Fibroblast of skin of scalp (primary cell): Measurements from ENCODE around the gene SLC24A3. TPM values are rescaled to one million over a fixed set of nuclear protein-coding genes. Genes with fewer than 3 reads are reported as not detected.

ENCODE experiments used
- DNase-seq: peaks from one replicate; pipeline ENCODE4 v3.0.0-alpha.2; 2013
- polyA plus RNA-seq, 2 experiments: library from polyadenylated mRNA; unstranded; fragments of 120-200 nt; gene quantifications; one replicate each; pipeline ENCODE4 v1.2.1, GENCODE V29; 2013; ENCODE audit not compliant: insufficient read length in 2 of 2

SLC24A3 gene
- 2.5 TPM for polyA plus RNA-seq (2013, experiment 1 of 2; ENCODE audit: insufficient read length)
- polyA plus RNA-seq (2013, experiment 2 of 2; ENCODE audit: insufficient read length) = 2.8 TPM

DNA sequence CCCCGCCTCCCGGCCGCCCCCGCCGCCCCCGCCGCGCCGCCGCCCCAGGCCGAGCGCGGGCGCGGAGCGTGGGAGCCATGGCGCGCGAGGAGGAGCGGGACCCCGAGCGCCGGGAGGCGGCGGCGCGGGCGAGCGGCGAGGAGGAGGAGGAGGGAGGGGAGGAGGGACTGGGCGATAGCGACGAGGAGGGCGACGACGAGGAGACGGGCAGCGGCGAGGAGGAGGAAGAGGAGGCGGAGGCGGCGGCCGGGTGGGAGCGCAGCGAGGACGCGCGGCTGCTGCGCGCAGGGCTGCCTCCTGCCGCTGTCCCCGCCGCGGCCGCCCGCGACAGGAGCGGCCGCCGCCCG lies at the start of gene SLC24A3:
SLC24A3 (plus strand) TSS at position 174 of the 347 bp plus-strand sequence.
- no peak for DNase-seq

DNA sequence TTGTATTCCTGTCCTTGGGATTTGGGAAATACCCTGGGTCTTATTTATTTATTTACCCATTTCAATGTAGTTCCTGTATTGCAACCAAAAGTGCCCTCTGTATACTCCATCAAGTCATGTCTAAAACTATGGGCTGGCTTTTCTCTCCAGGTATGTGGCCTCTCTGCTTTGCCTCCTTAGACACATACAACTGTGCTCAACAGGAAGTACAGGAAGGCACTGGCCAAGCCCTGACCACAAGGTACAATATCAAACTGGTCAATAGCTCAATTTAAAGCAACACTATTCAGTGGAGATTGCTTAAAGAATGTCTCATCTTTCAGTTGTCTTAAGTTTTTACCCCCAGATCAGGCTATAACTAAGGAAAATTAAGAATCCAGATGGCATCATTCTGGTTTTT lies 42.3 kb upstream of the SLC24A3 start:
- no peak for DNase-seq

DNA sequence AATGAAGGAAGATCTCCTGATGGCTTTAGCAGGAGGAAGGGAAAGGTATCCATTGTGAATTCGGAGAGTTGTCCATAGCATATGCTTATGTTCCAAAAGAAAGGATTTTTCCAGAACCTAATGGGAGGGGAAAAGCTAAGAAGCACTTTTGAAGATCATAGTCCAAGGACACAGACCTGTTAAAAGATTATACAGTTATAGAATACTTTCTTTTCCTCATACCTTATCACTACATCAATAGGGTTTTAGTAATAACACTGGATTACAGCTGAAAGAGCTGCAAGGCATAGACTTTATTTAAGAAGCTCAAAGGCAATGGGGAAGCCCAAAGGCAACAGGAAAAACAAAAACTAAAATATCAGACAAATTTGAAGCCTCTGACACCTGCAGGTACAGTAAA lies 39.8 kb upstream of the SLC24A3 start:
- DNase-seq = no peak

DNA sequence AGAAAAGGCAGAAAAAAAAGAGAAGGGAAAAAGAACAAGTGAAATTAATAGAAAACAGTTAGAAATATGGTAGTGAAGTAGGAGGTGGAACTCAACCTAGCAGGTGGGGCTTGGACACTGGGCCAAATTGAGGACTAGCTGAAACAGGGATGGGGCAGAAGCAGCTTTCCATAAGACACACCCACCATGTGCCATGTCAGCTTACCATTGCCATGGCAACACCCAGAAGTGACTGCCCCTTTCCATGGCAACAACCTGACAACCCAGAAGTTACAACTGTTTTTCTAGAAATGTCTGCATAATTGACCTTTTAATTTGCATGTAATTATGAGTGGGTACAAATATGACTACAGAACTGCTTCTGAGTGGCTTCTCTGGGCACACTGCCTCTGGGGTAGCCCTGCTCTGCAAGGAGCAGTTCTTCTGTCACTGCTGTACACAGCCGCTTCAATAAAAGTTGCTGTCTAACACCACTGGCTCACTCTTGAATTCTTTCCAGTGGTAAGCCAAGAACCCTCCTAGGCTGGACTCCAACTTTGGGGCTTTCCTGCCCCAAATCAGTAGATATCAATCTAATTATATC lies 35.9 kb upstream of the SLC24A3 start:
- no peak for DNase-seq

DNA sequence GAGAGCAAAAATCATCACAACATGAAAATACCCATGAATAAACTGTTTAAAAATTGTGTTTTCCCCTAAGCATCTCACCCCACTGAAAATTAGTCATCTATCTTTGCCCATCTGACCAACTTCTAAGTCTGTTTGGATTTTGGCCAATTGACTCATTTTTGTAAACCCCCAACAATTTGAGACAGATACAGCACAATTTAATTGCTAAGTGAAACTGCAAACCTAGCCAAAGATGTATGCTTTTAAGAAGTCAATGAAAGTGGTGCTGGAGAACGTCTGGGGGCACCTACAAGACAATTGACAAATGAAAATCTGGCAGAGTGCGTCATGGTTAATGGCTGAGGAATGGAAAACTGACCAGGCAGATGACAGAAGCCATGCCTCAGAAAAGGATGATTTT lies 30.9 kb upstream of the SLC24A3 start:
- DNase-seq = no peak

DNA sequence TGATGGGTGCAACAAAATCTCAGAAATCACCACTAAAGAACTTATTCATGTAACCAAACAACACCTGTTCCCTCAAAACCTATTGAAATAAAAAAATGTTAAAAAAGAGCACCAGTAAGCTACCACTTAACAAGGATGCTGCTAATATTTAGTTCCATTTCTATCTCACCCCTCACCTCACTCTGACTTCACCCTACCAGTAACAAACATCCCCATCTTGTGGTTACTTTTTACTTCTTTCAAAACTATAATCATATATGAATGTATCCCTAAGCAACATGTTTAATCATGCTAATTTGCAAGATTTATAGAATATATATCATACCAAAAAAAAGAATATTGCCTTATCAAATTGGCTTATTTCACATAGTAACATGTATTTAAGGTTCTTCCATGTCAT lies 27.4 kb upstream of the SLC24A3 start:
- no peak for DNase-seq

DNA sequence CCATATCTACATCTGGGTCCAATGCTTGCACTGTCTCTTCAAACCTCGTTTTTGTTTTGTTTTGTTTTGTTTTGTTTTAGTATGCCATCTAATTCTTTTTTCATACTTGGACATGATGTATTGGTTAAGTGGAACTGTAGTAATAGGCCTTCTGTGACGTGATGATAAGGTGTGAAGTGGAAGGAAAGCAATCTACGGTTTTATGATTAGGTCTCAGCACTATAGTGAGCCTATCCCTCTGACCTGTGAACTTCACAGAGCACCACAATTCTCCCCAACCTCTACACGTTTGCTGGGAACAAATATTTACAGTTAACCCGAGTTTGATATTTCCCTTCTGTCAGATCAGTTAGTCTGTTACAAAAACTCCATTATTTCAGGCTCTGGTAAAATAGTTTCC lies 19.1 kb upstream of the SLC24A3 start:
- no peak for DNase-seq

DNA sequence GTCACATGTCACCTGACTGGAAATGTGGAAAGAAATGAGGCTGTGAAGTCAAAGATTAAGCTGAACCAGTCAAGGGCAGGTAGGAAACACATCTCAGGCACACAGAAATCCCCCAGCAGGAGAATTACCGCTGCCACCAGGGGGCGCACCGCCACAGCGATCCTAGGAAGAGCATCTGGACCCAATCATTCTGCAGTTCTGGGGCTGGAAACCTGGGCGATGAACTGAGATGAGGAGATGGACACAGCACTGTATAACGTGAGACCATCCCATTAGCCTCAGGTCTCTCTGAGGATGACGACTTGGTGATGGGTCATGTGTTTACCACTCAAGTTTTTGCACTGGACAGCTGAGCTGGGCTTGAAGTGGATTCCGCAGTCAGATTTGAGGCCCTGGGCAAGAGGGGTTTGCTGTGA lies 6.5 kb upstream of the SLC24A3 start:
- DNase-seq = peak; percentile 56

DNA sequence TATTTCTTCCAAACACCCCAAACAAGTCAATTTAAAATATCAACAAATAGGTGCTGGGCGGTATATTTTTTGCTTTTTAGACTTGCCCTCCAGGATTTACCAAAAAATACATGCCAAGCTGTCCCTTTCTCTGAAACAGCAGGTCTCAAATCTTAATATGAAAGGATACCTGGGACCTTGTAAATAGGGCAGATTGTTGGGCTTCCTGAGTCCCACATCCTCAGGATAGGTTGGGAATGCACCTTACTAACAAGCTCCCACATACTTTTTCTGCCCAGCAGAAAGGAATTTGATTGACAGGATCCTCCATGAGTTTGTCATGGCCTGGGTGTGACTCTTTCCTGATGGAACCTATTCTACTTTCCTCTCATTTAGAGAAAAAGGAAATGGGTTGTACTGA lies 4.9 kb upstream of the SLC24A3 start:
- DNase-seq = no peak

DNA sequence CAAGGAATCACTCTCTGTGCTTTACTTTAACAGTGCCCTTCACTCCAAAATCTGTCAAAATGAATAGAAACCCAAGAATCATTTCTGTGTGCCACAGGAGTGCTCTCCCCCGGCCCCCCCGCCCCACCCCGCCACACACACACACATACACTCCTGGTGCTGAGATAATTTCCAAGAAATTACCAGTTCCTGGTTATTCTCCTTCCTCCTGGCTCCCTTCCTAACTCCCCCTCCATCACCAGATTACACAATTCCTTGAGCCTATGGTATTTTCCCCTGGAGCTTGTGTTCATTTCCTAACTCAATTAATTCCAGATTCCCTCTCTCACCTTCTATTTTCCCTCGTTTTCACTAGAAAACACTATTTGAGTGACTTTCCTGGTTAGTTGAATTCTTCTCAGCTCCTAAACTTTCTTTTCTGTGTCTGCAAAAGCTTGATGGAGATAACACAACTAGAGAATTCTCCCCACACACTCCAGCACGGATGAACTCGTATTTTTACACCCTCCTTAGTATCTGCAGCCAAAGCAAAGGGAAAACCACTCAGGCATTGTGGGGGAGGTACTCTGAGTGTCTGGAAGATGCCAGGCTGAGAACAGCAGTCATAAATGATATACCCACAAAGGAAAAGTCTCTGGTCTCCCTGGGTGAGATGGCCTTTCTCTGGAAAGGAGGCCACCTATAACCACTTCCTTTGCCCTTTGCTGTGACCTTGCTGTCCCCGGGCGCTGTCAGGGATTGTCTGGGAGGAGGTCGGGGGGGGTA lies 1.9 kb upstream of the SLC24A3 start:
- DNase-seq = peak; percentile 39

DNA sequence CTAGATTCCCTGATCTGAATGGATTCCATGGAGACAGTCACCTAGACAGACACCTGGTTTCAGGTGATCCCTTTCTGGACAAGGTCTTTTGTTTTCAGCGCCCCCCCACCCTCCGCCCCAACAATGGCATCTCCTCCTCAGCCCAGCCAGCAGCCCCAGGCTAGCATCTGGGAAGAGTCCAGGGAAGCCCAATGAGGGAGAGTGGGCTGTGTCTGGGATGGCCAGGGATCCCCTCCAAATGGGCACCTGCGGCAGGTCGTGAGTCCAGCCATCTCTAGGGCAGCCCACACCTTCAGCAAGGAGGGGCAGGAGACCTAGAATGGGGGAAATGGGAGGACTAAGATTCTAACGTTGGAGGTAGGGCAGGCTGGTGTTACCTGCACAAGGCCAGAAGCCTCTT lies 1.2 kb upstream of the SLC24A3 start:
- DNase-seq = no peak

DNA sequence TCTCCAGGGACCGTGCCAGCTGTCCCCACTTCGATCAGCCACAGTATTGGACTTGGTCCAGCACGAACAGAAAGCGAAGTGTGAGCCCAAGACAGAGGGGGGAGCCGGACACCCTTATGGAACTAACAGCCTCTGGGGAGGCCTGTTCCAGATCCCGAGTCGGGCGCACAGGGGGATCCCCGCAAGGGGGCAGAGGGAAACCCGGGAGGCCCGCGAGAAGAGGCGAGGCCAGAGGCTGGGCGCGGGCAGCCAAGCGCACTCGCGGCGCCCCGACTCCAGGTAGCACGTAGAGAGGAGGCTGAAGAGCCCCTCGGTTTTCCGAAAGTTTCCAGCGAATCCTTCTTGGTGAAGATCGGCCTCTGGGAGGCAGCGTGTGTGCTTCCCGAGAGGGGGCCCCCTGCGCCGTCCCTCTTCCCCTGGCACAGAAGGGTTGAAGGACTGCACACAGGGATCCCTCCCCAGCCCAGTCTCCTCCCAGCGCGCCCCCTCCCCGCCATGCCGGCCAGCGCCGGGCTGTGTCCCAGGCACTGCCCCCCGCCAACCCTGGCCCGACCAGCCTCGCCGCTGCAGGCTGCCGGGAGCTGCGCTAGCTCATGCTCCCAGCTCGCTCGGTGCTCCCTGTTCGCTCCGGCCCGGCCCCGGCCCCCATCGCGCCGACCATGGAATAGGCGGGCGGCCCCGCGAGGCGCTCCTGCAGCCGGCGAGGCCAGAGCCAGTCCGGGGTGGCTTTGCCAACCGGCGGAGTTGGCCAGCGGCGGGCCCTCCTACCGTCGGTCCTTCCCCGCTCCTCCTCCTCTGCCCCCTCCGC lies 577 bp upstream of the SLC24A3 start:
- peak; percentile 33 for DNase-seq

DNA sequence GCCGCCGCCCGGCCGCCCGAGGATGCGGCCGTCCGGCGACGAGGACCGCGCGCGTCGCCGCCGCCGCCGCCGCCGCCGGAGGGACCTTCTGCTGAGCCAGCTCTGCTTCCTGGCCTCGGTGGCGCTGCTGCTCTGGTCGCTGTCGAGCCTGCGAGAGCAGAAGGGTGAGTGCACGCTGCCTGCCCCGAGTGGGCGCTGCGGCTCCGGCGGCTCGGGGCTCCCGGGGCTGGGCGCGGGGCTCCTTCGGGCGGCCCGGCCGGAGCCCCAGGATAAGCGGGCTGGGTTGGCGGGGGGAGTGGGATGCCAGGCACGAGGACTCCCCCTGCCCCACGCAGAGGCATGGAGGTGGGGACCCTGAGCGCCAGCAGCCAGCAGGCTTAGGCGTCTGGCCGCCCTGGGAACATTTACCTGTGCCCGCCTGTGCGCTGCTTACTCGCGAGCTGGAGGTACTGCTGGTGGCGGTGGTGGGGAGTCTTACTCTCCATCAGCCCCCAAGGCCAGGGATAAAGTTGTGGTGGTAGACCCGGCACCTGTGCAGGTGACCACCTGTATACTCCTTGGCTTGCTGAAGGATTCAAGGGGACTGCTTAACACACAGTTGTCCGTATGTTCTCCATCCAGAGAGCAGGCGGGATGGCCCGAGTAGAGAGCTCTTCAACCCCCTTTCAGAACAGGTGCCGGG lies 520 bp downstream of the SLC24A3 start:
- DNase-seq = peak; percentile 71

DNA sequence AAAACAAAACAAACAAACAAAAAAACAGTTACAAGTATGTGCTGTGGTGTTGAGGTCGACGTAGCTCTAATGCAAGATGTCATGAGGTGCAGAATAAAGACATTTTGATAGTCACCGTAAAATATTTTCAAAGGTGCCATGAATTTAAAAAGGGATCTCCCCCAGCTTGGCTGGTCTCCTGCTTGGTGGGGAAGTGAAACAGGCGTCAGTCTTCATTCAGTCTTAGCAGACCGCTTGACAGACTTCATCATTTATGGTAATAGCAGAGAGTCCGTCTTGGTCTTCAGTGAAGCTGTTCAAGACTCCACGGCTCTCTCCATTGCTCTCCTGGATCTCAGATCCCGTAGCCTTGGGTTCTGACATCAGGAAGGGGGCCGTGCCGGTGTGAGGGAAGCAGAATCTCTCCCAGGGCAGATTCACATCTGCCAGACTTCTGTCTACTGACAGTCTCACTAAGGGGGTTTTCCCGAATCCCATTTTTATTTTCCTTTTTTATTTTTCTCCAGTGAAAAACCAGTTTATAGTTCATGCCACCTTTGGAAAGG lies 1.6 kb downstream of the SLC24A3 start:
- DNase-seq = no peak

DNA sequence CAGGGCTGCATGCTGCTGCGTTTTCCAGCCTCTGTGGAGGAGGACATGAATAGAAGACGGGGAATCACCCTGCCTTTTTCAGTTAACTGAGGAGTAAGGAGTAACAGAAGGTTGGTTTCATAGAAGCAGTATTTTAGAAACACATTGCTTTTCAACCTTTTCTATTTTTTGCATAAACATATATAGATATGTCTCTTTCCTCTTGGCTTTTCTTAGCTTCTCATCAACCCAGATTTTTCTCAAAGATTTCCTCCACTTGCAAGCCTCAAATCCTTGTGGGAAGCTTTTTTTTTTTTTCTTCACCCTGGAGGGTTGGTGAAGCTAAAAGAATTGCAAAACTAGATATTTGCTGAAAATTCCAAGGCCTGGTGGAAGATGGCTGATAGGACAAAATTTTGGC lies 6.0 kb downstream of the SLC24A3 start:
- no peak for DNase-seq

DNA sequence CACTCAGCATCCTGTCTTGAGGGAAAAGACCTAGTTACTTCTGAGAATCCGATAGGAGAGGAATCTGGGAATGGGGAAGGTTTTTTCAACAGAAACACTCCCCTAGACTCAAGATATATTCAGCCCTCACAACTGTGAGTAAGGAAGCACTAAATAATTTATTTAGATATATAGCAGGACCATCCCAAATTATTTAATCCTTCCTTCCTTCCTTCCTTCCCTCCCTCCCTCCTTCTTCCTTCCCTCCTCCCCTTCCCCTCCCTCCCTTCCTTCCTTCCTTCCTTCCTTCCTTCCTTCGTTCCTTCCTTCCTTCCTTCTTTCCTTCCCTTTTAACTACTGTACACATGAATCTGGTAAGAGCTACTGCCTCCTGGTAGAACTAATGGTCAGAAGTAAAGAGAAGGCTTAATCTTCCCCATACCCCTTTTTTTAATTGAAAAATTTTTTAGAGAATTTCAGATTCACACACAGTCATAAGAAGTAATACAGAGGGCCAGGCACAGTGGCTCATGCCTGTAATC lies 10.1 kb downstream of the SLC24A3 start:
- DNase-seq = no peak

DNA sequence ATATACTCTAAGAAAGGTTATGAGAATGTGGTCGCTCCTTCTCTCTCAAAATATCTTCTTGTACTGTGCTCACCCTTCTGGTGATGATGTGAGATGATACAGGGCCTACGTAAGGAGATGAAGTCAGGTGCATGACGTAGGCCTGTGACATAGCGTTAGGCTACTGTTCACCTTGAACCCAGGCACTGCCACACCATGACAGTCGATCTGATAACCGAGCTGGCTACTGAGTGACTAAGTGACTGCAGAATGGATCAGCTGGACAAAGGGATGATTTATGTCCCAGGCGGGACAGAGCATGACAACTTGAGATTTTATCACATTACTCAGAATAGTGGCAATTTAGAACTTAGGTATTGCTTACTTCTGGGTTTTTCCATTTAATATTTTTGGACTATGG lies 11.2 kb downstream of the SLC24A3 start:
- DNase-seq = no peak

DNA sequence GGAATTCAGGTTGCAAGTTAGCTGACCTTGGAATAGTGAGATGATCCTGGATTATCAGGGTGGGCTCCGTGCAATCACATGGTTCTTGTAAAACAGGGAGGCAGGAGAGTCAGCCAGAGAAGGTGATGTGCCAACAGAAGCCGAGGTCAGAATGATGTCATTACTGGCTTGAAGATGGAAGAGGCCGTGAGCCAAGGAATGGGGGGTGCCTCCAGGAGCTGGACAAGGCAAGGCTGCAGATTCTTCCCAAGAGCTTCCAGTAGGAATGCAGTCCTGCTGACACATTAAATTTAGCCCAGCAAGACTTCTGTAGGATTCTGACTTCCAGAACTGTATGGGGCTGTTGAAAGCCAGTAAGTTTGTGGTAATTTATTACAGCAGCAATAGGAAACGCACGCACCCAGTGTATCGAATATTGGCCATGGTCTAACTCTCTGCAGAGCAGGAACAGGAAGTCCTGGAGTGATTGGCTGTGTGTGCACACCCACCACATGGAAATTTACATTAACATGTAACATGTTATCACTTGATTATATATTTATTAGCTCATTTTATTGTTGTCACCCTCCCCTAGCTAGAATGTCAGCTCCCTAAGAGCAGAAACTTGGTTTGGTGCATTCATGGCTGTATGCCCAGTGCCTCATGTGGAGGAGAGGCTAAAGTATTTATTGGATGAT lies 19.1 kb downstream of the SLC24A3 start:
- DNase-seq = no peak

DNA sequence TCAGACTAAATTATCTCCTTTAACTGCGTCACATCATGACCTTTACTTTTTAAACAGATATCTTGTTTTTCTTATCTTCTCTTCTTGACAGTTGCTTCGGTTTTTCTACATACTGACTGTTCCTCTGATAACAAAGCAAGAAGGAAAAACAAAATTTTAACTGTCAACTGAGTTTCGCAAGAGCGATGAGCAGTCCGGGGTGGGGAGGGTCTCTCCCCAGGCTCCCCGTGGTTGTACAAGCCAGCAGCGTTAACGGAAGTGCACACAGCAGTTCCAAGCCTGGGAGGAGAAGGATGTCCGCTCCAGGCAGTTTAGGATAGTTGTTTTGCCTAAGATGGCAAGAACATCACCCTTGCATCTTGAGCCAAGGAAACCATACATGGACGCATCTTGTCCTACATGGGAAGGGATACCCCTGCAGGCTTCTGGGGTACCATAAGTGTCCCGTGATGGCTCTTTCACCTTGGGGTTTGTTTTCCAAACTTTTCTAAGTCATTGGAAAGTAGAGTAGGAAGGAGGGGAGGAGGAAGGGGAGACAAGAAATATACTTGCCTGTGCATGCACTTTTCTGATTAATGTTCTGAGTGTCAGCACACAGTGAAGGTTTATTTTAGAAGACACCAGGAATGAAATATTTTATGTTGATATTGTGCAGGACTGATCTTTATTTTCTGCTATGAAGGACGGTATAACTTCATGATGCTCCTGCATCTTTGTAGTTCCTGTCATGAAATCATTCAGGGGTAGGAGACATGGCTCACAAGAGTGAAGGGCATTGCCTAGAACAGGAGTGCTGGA lies 20.8 kb downstream of the SLC24A3 start:
- DNase-seq = no peak

DNA sequence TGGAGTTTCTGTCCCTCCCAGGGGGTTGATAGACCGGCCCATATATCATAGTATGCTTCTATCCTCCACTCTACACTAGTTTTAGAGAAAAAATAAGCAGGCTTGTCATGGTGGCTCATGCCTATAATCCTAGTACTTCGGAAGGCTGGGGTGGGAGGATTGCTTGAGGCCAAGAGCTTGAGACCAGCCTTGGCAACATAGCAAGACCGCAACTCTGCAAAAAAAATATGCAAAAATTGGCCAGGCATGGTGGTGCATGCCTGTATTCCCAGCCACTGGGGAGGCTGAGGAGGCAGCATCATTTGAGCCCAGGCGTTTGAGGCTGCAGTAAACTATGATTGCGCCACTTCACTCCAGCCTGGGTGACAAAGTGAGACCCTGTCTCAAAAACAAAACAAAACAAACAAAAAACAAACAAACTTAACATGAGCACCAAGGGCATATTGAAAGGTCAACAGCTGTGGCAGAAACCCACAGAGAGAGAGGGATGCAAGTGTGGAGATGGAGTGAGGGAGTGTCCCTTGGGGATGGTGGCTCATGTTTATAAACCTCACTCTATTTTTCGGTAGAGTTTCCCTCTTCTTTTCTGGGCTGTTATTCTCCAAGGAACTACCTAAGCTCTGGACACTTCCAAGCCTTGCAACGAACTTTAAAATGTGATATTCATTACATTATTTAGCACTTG lies 24.1 kb downstream of the SLC24A3 start:
- no peak for DNase-seq
